ENCODE measurements around the gene DLGAP1.

DLGAP1 gene

DNA sequence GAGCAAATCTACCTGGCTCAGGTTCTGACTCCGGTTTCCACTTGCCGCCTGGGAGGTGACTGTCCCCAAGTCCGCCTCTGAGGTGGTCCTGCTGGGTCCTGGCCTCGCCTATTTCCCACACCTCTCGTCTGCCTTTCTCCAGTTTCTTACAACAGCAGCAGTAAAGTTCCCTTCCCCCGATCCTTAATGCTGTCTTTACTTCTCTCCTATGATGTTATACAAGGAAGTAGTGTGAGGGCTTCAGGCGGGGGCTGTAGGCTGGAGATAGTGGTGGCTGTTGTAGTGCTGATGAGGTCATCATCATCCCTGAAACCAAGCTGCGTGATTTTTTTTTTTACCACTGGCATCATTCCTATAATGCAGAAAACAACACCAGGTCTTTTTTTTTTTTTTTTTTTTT, 986.3 kb downstream of the DLGAP1 start:
- Histone ChIP-seq H3K4me3 (ENCODE audit: insufficient read length, low read depth) (no peak overlapping the region), H3K9ac (ENCODE audit: insufficient read length, low read depth) (no peak overlapping the region), H3K27me3 (ENCODE audit: insufficient read depth, insufficient read length) (no peaks in the 10 kb centered on the region), H3K9me3 (ENCODE audit: insufficient read depth, low read length) (no peaks in the 10 kb centered on the region), H3K36me3 (ENCODE audit: insufficient read depth, insufficient read length, low read length) (no peaks in the 10 kb centered on the region), H3K4me1 (ENCODE audit: insufficient read depth, insufficient read length) (peaks cover 3% of the 10 kb centered on the region)
- no peak for DNase-seq (ENCODE audit: low read depth, low spot score)
- no peak for TF ChIP-seq SUZ12 (IDR thresholded peaks at IDR 0.05; ENCODE audit: extremely low read depth, insufficient read depth, insufficient read length)
- no peak for TF ChIP-seq YY1 (IDR thresholded peaks at IDR 0.05; ENCODE audit: insufficient read depth, insufficient read length)
- no peak for TF ChIP-seq ZNF274 (IDR thresholded peaks at IDR 0.05; ENCODE audit: low read depth, low read length)

GRCh38 chr18:3468066-3468705, 986.9 kb downstream of the DLGAP1 start:
- Histone ChIP-seq H3K9me3 (ENCODE audit: insufficient read depth, low read length) (no peaks in the 10 kb centered on the region), H3K4me3 (ENCODE audit: insufficient read length, low read depth) (no peak overlapping the region), H3K9ac (ENCODE audit: insufficient read length, low read depth) (no peak overlapping the region), H3K27me3 (ENCODE audit: insufficient read depth, insufficient read length) (no peaks in the 10 kb centered on the region), H3K4me1 (ENCODE audit: insufficient read depth, insufficient read length) (peaks cover 3% of the 10 kb centered on the region), H3K36me3 (ENCODE audit: insufficient read depth, insufficient read length, low read length) (no peaks in the 10 kb centered on the region)
- no peak for DNase-seq (ENCODE audit: low read depth, low spot score)
- TF ChIP-seq ZNF274 (IDR thresholded peaks at IDR 0.05; ENCODE audit: low read depth, low read length), result no peak
- no peak for TF ChIP-seq SUZ12 (IDR thresholded peaks at IDR 0.05; ENCODE audit: extremely low read depth, insufficient read depth, insufficient read length)
- TF ChIP-seq YY1 (IDR thresholded peaks at IDR 0.05; ENCODE audit: insufficient read depth, insufficient read length), result no peak

DNA sequence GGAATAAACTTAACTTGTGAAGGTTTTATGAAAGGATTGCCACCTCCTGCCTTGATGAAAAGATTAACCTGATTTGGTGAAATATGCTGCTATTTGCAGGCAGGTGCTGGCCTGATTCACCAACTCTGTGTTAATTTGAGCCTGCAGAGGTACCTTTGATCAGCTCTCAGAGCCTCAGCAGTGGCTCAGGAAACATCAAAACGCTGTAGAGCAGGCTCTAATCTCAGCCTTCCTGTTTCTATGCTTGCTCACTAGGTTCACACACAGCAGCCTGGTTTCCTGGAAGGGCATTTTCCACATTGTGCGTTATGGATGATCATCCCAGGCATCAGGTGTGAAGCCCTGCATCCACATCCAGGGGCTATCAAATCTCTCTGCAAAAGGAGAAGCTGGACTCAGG, 988.2 kb downstream of the DLGAP1 start:
- TF ChIP-seq YY1 (IDR thresholded peaks at IDR 0.05; ENCODE audit: insufficient read depth, insufficient read length), result no peak
- TF ChIP-seq SUZ12 (IDR thresholded peaks at IDR 0.05; ENCODE audit: extremely low read depth, insufficient read depth, insufficient read length), result no peak
- no peak for TF ChIP-seq ZNF274 (IDR thresholded peaks at IDR 0.05; ENCODE audit: low read depth, low read length)
- H3K4me3 ChIP-seq (ENCODE audit: insufficient read length, low read depth), result no peak overlapping the region

GRCh38 chr18:3466045-3466444, 989.1 kb downstream of the DLGAP1 start:
- Histone ChIP-seq H3K9ac (ENCODE audit: insufficient read length, low read depth) (no peak overlapping the region), H3K27me3 (ENCODE audit: insufficient read depth, insufficient read length) (no peaks in the 10 kb centered on the region), H3K9me3 (ENCODE audit: insufficient read depth, low read length) (no peaks in the 10 kb centered on the region), H3K36me3 (ENCODE audit: insufficient read depth, insufficient read length, low read length) (no peaks in the 10 kb centered on the region), H3K4me3 (ENCODE audit: insufficient read length, low read depth) (no peak overlapping the region), H3K4me1 (ENCODE audit: insufficient read depth, insufficient read length) (peaks cover 3% of the 10 kb centered on the region)
- DNase-seq (ENCODE audit: low read depth, low spot score), result no peak
- TF ChIP-seq YY1 (IDR thresholded peaks at IDR 0.05; ENCODE audit: insufficient read depth, insufficient read length), result no peak

More for the DNA sequence above, 988.2 kb downstream of the DLGAP1 start:
- DNase-seq (ENCODE audit: low read depth, low spot score), result no peak
- Histone ChIP-seq H3K4me1 (ENCODE audit: insufficient read depth, insufficient read length) (peaks cover 3% of the 10 kb centered on the region), H3K27me3 (ENCODE audit: insufficient read depth, insufficient read length) (no peaks in the 10 kb centered on the region), H3K9me3 (ENCODE audit: insufficient read depth, low read length) (no peaks in the 10 kb centered on the region), H3K36me3 (ENCODE audit: insufficient read depth, insufficient read length, low read length) (no peaks in the 10 kb centered on the region), H3K9ac (ENCODE audit: insufficient read length, low read depth) (no peak overlapping the region)

GRCh38 chr18:3463051-3463450, 992.1 kb downstream of the DLGAP1 start:
- Histone ChIP-seq H3K27me3 (ENCODE audit: insufficient read depth, insufficient read length) (no peaks in the 10 kb centered on the region), H3K4me1 (ENCODE audit: insufficient read depth, insufficient read length) (peaks cover 3% of the 10 kb centered on the region), H3K36me3 (ENCODE audit: insufficient read depth, insufficient read length, low read length) (peaks cover 15% of the 10 kb centered on the region), H3K9me3 (ENCODE audit: insufficient read depth, low read length) (no peaks in the 10 kb centered on the region), H3K4me3 (ENCODE audit: insufficient read length, low read depth) (no peak overlapping the region), H3K9ac (ENCODE audit: insufficient read length, low read depth) (no peak overlapping the region)
- no peak for DNase-seq (ENCODE audit: low read depth, low spot score)
- TF ChIP-seq ZNF274 (IDR thresholded peaks at IDR 0.05; ENCODE audit: low read depth, low read length) (no peak), YY1 (IDR thresholded peaks at IDR 0.05; ENCODE audit: insufficient read depth, insufficient read length) (no peak), SUZ12 (IDR thresholded peaks at IDR 0.05; ENCODE audit: extremely low read depth, insufficient read depth, insufficient read length) (no peak)

GRCh38 chr18:3461704-3462103, 993.4 kb downstream of the DLGAP1 start:
- Histone ChIP-seq H3K4me3 (ENCODE audit: insufficient read length, low read depth) (no peak overlapping the region), H3K9ac (ENCODE audit: insufficient read length, low read depth) (no peak overlapping the region), H3K36me3 (ENCODE audit: insufficient read depth, insufficient read length, low read length) (peaks cover 27% of the 10 kb centered on the region), H3K4me1 (ENCODE audit: insufficient read depth, insufficient read length) (no peaks in the 10 kb centered on the region), H3K27me3 (ENCODE audit: insufficient read depth, insufficient read length) (no peaks in the 10 kb centered on the region), H3K9me3 (ENCODE audit: insufficient read depth, low read length) (no peaks in the 10 kb centered on the region)
- DNase-seq (ENCODE audit: low read depth, low spot score), result no peak
- TF ChIP-seq SUZ12 (IDR thresholded peaks at IDR 0.05; ENCODE audit: extremely low read depth, insufficient read depth, insufficient read length) (no peak), ZNF274 (IDR thresholded peaks at IDR 0.05; ENCODE audit: low read depth, low read length) (no peak), YY1 (IDR thresholded peaks at IDR 0.05; ENCODE audit: insufficient read depth, insufficient read length) (no peak)

DNA sequence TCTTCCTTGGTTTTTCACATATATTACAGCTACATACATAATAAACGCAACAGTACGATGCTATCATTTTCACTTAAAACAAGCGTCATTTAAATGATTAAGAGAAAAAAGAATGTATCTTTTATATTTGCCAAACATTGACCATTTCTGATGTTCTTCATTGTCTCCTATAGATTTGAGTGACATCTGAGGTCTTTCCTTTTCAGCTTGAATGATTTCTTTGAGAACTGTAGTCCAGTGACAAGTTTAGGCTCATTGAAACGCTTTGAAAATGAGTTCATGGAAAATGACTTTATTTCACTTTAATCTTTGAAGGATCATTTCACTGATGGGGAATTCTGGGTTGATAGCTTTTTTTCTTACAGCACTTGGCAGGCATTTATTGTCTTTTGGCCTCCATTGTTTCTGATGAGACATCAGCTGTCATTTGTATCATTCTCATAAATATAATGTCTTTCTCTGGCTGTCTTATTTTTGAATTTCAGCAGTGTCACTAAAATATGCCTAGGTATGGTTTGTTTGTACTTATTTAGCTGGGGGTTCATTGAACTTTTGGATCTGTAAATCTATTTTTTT, 994.2 kb downstream of the DLGAP1 start:
- no peak overlapping the region for H3K4me3 ChIP-seq (ENCODE audit: insufficient read length, low read depth)
- DNase-seq (ENCODE audit: low read depth, low spot score), result no peak
- H3K36me3 ChIP-seq (ENCODE audit: insufficient read depth, insufficient read length, low read length), result peaks cover 35% of the 10 kb centered on the region
- no peaks in the 10 kb centered on the region for H3K27me3 ChIP-seq (ENCODE audit: insufficient read depth, insufficient read length)
- H3K4me1 ChIP-seq (ENCODE audit: insufficient read depth, insufficient read length), result peaks cover 5% of the 10 kb centered on the region
- H3K9ac ChIP-seq (ENCODE audit: insufficient read length, low read depth), result no peak overlapping the region
- no peak for TF ChIP-seq ZNF274 (IDR thresholded peaks at IDR 0.05; ENCODE audit: low read depth, low read length)
- no peak for TF ChIP-seq SUZ12 (IDR thresholded peaks at IDR 0.05; ENCODE audit: extremely low read depth, insufficient read depth, insufficient read length)
- TF ChIP-seq YY1 (IDR thresholded peaks at IDR 0.05; ENCODE audit: insufficient read depth, insufficient read length), result no peak
- no peaks in the 10 kb centered on the region for H3K9me3 ChIP-seq (ENCODE audit: insufficient read depth, low read length)
